Measurements from ENCODE around the gene CAMK1D.

Gene CAMK1D

GRCh38 chr10:12650538-12651298 lies 301.4 kb downstream of the CAMK1D start:
- DNase-seq (ENCODE audit: low read depth in 3 of 3) = no peak

GRCh38 chr10:12655940-12656339 lies 306.6 kb downstream of the CAMK1D start:
- no peak for DNase-seq (ENCODE audit: low read depth in 3 of 3)

- DNase-seq (ENCODE audit: low read depth in 3 of 3) = no peak
Measured at GRCh38 chr10:12656518-12657142, 307.3 kb downstream of the CAMK1D start.

GRCh38 chr10:12657489-12657888 lies 308.1 kb downstream of the CAMK1D start:
- no peak for DNase-seq (ENCODE audit: low read depth in 3 of 3)

GRCh38 chr10:12658526-12658925 lies 309.2 kb downstream of the CAMK1D start:
- no peak for DNase-seq (ENCODE audit: low read depth in 3 of 3)

- DNase-seq (ENCODE audit: low read depth in 3 of 3) = no peak
Measured at GRCh38 chr10:12659706-12660105, 310.4 kb downstream of the CAMK1D start.

GRCh38 chr10:12660812-12661211 lies 311.5 kb downstream of the CAMK1D start:
- DNase-seq (ENCODE audit: low read depth in 3 of 3) = no peak

GRCh38 chr10:12661671-12662070 lies 312.3 kb downstream of the CAMK1D start:
- no peak for DNase-seq (ENCODE audit: low read depth in 3 of 3)

- no peak for DNase-seq (ENCODE audit: low read depth in 3 of 3)
Measured at GRCh38 chr10:12663863-12664262, 314.5 kb downstream of the CAMK1D start.

GRCh38 chr10:12665501-12665900 lies 316.2 kb downstream of the CAMK1D start:
- DNase-seq (ENCODE audit: low read depth in 3 of 3) = no peak

- no peak for DNase-seq (ENCODE audit: low read depth in 3 of 3)
Measured at GRCh38 chr10:12667052-12667451, 317.7 kb downstream of the CAMK1D start.

- DNase-seq (ENCODE audit: low read depth in 3 of 3) = no peak
Measured at GRCh38 chr10:12668634-12669033, 319.3 kb downstream of the CAMK1D start.

GRCh38 chr10:12670004-12670403 lies 320.7 kb downstream of the CAMK1D start:
- no peak for DNase-seq (ENCODE audit: low read depth in 3 of 3)

GRCh38 chr10:12675186-12675585 lies 325.8 kb downstream of the CAMK1D start:
- DNase-seq (ENCODE audit: low read depth in 3 of 3) = no peak

- no peak for DNase-seq (ENCODE audit: low read depth in 3 of 3)
Measured at GRCh38 chr10:12679636-12680035, 330.3 kb downstream of the CAMK1D start.

- no peak for DNase-seq (ENCODE audit: low read depth in 3 of 3)
Measured at GRCh38 chr10:12681252-12681651, 331.9 kb downstream of the CAMK1D start.

GRCh38 chr10:12684784-12685183 lies 335.4 kb downstream of the CAMK1D start:
- DNase-seq (ENCODE audit: low read depth in 3 of 3) = no peak

GRCh38 chr10:12685261-12686058 lies 336.1 kb downstream of the CAMK1D start:
- no peak for DNase-seq (ENCODE audit: low read depth in 3 of 3)

- DNase-seq (ENCODE audit: low read depth in 3 of 3) = no peak
Measured at GRCh38 chr10:12687996-12688395, 338.6 kb downstream of the CAMK1D start.

GRCh38 chr10:12689893-12690292 lies 340.5 kb downstream of the CAMK1D start:
- DNase-seq (ENCODE audit: low read depth in 3 of 3) = no peak

- DNase-seq (ENCODE audit: low read depth in 3 of 3) = no peak
Measured at GRCh38 chr10:12690525-12691126, 341.3 kb downstream of the CAMK1D start.

- DNase-seq (ENCODE audit: low read depth in 3 of 3) = no peak
Measured at GRCh38 chr10:12691596-12691995, 342.2 kb downstream of the CAMK1D start.

Measured in stimulated activated CD4-positive, alpha-beta T cell treated with anti-CD3 and anti-CD28 coated beads, TNF-alpha, amount 100 ng/mL, for 24 hours (primary cell).